ENCODE results near the gene CPNE4. TPM values are rescaled to one million over a fixed set of nuclear protein-coding genes. Genes with fewer than 3 reads are reported as not detected.
"Not testable (repeated sequence)": the region's sequence is repeated elsewhere in the genome, so short reads cannot be mapped to it uniquely, and the experiment has no call there.

Gene CPNE4
- total RNA-seq, 1 experiment from 2014 or later = 0.41 TPM

DNA sequence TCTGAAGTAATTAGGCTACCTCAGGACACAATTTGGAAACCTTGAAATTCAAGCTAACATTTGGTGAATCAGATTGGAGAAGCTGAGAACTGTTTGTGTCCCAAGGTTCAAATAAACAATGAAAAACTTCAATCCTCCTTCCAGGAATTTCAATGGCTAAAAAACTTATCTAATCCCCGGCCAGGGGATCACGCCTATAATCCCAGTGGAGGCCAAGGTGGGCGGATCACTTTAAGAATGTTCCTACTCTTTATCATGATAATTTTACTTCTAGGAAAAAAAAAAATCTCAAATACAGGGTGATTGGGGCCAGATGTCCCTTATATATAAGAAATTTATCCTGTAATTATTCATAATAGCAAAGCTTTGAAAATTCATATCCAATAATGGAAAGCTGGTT, 139.0 kb downstream of the CPNE4 start:
- H3K4me3 ChIP-seq (ENCODE audit: low read depth, low read length) = no peak overlapping the region
- TF ChIP-seq, protein P1, sequence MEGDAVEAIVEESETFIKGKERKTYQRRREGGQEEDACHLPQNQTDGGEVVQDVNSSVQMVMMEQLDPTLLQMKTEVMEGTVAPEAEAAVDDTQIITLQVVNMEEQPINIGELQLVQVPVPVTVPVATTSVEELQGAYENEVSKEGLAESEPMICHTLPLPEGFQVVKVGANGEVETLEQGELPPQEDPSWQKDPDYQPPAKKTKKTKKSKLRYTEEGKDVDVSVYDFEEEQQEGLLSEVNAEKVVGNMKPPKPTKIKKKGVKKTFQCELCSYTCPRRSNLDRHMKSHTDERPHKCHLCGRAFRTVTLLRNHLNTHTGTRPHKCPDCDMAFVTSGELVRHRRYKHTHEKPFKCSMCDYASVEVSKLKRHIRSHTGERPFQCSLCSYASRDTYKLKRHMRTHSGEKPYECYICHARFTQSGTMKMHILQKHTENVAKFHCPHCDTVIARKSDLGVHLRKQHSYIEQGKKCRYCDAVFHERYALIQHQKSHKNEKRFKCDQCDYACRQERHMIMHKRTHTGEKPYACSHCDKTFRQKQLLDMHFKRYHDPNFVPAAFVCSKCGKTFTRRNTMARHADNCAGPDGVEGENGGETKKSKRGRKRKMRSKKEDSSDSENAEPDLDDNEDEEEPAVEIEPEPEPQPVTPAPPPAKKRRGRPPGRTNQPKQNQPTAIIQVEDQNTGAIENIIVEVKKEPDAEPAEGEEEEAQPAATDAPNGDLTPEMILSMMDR (IDR thresholded peaks at IDR 0.05; ENCODE audit: insufficient read depth in 1 of 2, low read depth in 1 of 2, low read length in 1 of 2, severe bottlenecking in 1 of 2, unreplicated experiment in 1 of 2) = no peak
- no peak for DNase-seq
- H3K4me1 Mint-ChIP-seq (ENCODE audit: low read depth, unreplicated experiment) = no peaks in the 10 kb centered on the region
- H3K36me3 ChIP-seq (ENCODE audit: control insufficient read depth, insufficient read depth, low read length) = no peaks in the 10 kb centered on the region
- no peaks in the 10 kb centered on the region for H3K4me1 ChIP-seq
- H3K27ac Mint-ChIP-seq (ENCODE audit: unreplicated experiment) = no peak overlapping the region
- no peak overlapping the region for H3K4me3 Mint-ChIP-seq (ENCODE audit: unreplicated experiment)
- peaks cover 7% of the 10 kb centered on the region for H3K27me3 Mint-ChIP-seq (ENCODE audit: insufficient read depth, unreplicated experiment)
- ChIA-PET CTCF (no interaction called here), POLR2A (no interaction called here)
- no peaks in the 10 kb centered on the region for H3K9me3 Mint-ChIP-seq (ENCODE audit: unreplicated experiment)
- intact Hi-C loops (cut with micrococcal nuclease; ENCODE audit: unreplicated experiment) = loop anchor here (10.0 kb wide), 1 partner anchor 129 kb away; no protein-coding TSS in a partner anchor
- H3K27me3 ChIP-seq (replicated peaks; ENCODE audit: control insufficient read depth, insufficient read depth, low read length) = no peaks in the 10 kb centered on the region
- H3K36me3 Mint-ChIP-seq (ENCODE audit: insufficient read depth, unreplicated experiment) = no peaks in the 10 kb centered on the region
- no TSS peak for BruUV-seq (replicated peaks)
- no peaks in the 10 kb centered on the region for H3K9me3 ChIP-seq

DNA sequence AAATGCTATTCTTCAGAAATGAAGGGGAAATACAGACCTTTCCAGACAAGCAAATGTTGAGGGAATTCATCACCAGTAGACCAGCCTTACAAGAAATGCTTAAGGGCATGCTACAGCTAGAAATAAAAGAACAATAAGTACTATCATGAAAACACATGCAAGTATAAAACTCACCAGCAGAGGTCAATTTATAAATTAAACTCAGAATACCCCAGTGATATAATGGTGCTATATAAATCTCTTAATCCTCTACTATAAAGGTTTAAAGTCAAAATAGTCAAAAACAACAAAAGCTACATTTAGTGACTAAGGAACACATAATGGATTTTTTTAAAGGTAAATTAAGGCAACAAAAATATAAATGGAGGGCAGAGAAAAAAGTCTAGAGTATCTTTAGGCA, 142.5 kb downstream of the CPNE4 start:
- intact Hi-C loops (cut with micrococcal nuclease; ENCODE audit: unreplicated experiment) = loop anchor here (10.0 kb wide), 1 partner anchor 132 kb away; no protein-coding TSS in a partner anchor
- CTCF ChIA-PET = no interaction called here
- POLR2A ChIA-PET = no interaction called here
- Mint-ChIP-seq H3K9me3 (ENCODE audit: unreplicated experiment) (no peaks in the 10 kb centered on the region), H3K36me3 (ENCODE audit: insufficient read depth, unreplicated experiment) (peaks cover under 1% of the 10 kb centered on the region), H3K27me3 (ENCODE audit: insufficient read depth, unreplicated experiment) (peaks cover 9% of the 10 kb centered on the region), H3K27ac (ENCODE audit: unreplicated experiment) (no peak overlapping the region), H3K4me3 (ENCODE audit: unreplicated experiment) (no peak overlapping the region), H3K4me1 (ENCODE audit: low read depth, unreplicated experiment) (no peaks in the 10 kb centered on the region)
- Histone ChIP-seq H3K4me1 (no peaks in the 10 kb centered on the region), H3K36me3 (ENCODE audit: control insufficient read depth, insufficient read depth, low read length) (no peaks in the 10 kb centered on the region), H3K9me3 (no peaks in the 10 kb centered on the region), H3K4me3 (ENCODE audit: low read depth, low read length) (no peak overlapping the region), H3K27me3 (replicated peaks; ENCODE audit: control insufficient read depth, insufficient read depth, low read length) (no peaks in the 10 kb centered on the region)
- TF ChIP-seq, protein P1 (IDR thresholded peaks at IDR 0.05; ENCODE audit: insufficient read depth in 1 of 2, low read depth in 1 of 2, low read length in 1 of 2, severe bottlenecking in 1 of 2, unreplicated experiment in 1 of 2) = no peak
- DNase-seq = no peak
- no TSS peak for BruUV-seq (replicated peaks)

- BruUV-seq (replicated peaks); H3K9me3 ChIP-seq; POLR2A ChIA-PET; H3K4me1 ChIP-seq; intact Hi-C loops (cut with micrococcal nuclease; ENCODE audit: unreplicated experiment); CTCF ChIA-PET; H3K27me3 ChIP-seq (replicated peaks; ENCODE audit: control insufficient read depth, insufficient read depth, low read length); H3K4me3 ChIP-seq (ENCODE audit: low read depth, low read length); H3K36me3 Mint-ChIP-seq (ENCODE audit: insufficient read depth, unreplicated experiment); H3K27ac Mint-ChIP-seq (ENCODE audit: unreplicated experiment); H3K4me3 Mint-ChIP-seq (ENCODE audit: unreplicated experiment); H3K36me3 ChIP-seq (ENCODE audit: control insufficient read depth, insufficient read depth, low read length); H3K9me3 Mint-ChIP-seq (ENCODE audit: unreplicated experiment); H3K4me1 Mint-ChIP-seq (ENCODE audit: low read depth, unreplicated experiment); H3K27me3 Mint-ChIP-seq (ENCODE audit: insufficient read depth, unreplicated experiment); DNase-seq: not testable (repeated sequence)
These were observed 148.9 kb downstream of the CPNE4 start for GRCh38 chr3:131885871-131886270.
